NCI-H2196 treated with DMSO at 0.1 percent for 48 hours (cell line): ENCODE results near the gene IRAK4.
A peak's percentile ranks its signal among the peaks of the same experiment; 100 is the strongest.

Experiments used
- DNase-seq: peaks from one replicate; lab custom pipeline; 2025; ENCODE audit not compliant: unreplicated experiment; lab: John Stamatoyannopoulos, UW

IRAK4 gene

GRCh38 chr12:43835656-43836474, 77.1 kb downstream of the IRAK4 start, which contains the start of gene TMEM117:
Gene TMEM117, plus strand, starts transcription at chr12:43836081.
- DNase-seq = peak; percentile 11

DNA sequence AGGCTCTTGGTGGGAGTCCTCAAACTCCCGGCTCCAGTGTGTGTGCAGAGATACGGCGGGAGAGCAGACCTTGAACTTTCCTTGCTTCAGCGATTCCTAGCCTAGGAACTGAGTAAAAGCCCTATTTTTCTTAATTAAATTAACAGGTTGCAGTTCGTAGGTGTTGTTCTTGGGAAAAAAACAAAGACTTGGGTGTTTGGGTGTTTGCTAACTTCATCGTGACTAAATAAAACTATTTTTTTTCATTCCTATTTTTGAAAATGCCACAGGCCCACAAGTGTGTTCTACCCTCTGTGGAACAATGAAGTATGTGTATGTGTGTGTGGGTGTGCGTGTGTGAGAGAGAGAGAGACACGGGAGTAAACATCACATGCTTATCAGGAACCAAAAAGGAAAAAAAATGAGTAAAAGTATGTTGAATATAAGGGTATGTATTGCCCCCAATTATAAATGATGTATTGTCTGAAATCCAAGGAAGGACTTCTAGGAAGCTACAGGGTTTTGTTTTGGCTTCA, 77.8 kb downstream of the IRAK4 start:
- DNase-seq = no peak
